Astrocyte (in vitro differentiated cells and primary cell): Measurements from ENCODE around the gene PCCA.

Experiments
- EZH2 ChIP-seq: IDR thresholded peaks from 2 replicates; pipeline ENCODE4 v1.6.1; 2012; ENCODE audit warnings: mild to moderate bottlenecking, low read length, inconsistent platforms; ENCODE audit not compliant: insufficient read depth
- TF ChIP-seq, protein P1 (sequence below): IDR thresholded peaks from 2 replicates; pipeline ENCODE4 v1.5.1; 2011; ENCODE audit warnings: low read depth, mild to moderate bottlenecking, inconsistent platforms, low read length, moderate library complexity; ENCODE audit not compliant: insufficient read depth

- TF ChIP-seq, protein P1, sequence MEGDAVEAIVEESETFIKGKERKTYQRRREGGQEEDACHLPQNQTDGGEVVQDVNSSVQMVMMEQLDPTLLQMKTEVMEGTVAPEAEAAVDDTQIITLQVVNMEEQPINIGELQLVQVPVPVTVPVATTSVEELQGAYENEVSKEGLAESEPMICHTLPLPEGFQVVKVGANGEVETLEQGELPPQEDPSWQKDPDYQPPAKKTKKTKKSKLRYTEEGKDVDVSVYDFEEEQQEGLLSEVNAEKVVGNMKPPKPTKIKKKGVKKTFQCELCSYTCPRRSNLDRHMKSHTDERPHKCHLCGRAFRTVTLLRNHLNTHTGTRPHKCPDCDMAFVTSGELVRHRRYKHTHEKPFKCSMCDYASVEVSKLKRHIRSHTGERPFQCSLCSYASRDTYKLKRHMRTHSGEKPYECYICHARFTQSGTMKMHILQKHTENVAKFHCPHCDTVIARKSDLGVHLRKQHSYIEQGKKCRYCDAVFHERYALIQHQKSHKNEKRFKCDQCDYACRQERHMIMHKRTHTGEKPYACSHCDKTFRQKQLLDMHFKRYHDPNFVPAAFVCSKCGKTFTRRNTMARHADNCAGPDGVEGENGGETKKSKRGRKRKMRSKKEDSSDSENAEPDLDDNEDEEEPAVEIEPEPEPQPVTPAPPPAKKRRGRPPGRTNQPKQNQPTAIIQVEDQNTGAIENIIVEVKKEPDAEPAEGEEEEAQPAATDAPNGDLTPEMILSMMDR = no peak
- no peak for TF ChIP-seq EZH2
Measured at GRCh38 chr13:100387416-100387815, 298.5 kb downstream of the PCCA start.
